ENCODE measurements around the gene ANKRD9. TPM values are rescaled to one million over a fixed set of nuclear protein-coding genes. Genes with fewer than 3 reads are reported as not detected.
"Not testable (repeated sequence)": the region's sequence is repeated elsewhere in the genome, so short reads cannot be mapped to it uniquely, and the experiment has no call there.

Gene ANKRD9
- total and polyA plus RNA-seq, 10 donors: 2.2 to 24.0 (median 11.8) TPM

DNA sequence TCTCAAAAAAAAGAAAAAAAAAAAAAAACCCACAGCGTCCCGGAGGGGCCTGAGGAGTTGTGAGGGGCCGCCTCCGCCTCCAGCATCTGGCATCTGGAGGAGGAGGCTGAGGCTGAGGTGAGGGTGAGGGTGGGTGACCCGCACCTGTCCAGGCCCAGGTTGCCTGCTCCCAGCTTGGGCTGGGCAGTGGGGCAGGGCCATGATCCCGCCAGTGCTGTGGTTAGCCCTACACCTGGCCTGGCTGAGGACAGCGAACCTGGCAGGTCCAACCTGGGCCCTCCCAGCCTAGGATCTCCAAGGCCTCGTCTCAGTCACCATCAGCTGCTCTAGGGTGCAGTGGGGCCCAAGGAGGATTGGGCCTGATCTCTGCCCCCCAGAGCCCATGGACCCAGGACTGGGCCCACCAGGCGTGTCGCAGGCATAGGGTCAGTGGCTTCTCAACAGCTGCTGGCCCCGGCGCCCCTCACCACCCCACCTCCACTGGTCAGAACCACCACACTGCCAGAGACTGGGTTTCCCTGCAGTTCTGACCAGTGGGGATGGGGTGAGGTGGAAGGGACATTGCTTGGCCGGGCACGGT lies 46.6 kb upstream of the ANKRD9 start:
- Histone ChIP-seq H3K9me3 (no peaks in the 10 kb centered on the region), H3K27me3 (replicated peaks in 1 of 7) (no peaks in the 10 kb centered on the region), H3K36me3 (no peaks in the 10 kb centered on the region), H3K27ac (no peak overlapping the region), H3K4me3 (peak overlapping the region in 1 of 8 donors; percentile 77), H3K4me1 (peaks cover 0 to 37% (median 17%) of the 10 kb centered on the region in 6 donors)
- TF ChIP-seq, protein P1, sequence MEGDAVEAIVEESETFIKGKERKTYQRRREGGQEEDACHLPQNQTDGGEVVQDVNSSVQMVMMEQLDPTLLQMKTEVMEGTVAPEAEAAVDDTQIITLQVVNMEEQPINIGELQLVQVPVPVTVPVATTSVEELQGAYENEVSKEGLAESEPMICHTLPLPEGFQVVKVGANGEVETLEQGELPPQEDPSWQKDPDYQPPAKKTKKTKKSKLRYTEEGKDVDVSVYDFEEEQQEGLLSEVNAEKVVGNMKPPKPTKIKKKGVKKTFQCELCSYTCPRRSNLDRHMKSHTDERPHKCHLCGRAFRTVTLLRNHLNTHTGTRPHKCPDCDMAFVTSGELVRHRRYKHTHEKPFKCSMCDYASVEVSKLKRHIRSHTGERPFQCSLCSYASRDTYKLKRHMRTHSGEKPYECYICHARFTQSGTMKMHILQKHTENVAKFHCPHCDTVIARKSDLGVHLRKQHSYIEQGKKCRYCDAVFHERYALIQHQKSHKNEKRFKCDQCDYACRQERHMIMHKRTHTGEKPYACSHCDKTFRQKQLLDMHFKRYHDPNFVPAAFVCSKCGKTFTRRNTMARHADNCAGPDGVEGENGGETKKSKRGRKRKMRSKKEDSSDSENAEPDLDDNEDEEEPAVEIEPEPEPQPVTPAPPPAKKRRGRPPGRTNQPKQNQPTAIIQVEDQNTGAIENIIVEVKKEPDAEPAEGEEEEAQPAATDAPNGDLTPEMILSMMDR (IDR thresholded peaks at IDR 0.05 in 8 of 11, conservative IDR thresholded peaks at IDR 0.05 in 3 of 11): no peak
- TF ChIP-seq POLR2A (IDR thresholded peaks at IDR 0.05): no peak
- no peak for DNase-seq
- 93 to 95% (median 94%) methylated on average over 7 to 14 of the region's 14 CpGs for WGBS, 5 donors
- intact Hi-C loops (cut with DNase I; ENCODE audit: low total_unique reads): no loop called here

GRCh38 chr14:102554821-102555819 lies 45.5 kb upstream of the ANKRD9 start:
- DNase-seq: peak; percentile 91
- H3K9me3 ChIP-seq: no peaks in the 10 kb centered on the region
- H3K4me3 ChIP-seq: peak overlapping the region; percentile 63 to 95 (median 77)
- H3K36me3 ChIP-seq: no peaks in the 10 kb centered on the region
- WGBS, 5 donors: 5 to 26% (median 7%) methylated on average over 23 to 94 of the region's 94 CpGs
- H3K27ac ChIP-seq: peak overlapping the region in 7 of 8 donors; percentile 61 to 88 (median 81)
- TF ChIP-seq POLR2AphosphoS5 (IDR thresholded peaks at IDR 0.05): peak in 2 of 3 donors; percentile 36 to 66
- no peak for TF ChIP-seq POLR2A (IDR thresholded peaks at IDR 0.05)
- TF ChIP-seq, protein P1 (IDR thresholded peaks at IDR 0.05 in 8 of 11, conservative IDR thresholded peaks at IDR 0.05 in 3 of 11): peak in 1 of 11 experiments; percentile 14
- peaks cover 0 to 6% (median 0%) of the 10 kb centered on the region in 7 donors for H3K27me3 ChIP-seq (replicated peaks in 1 of 7)
- H3K4me1 ChIP-seq: peaks cover 0 to 27% (median 12%) of the 10 kb centered on the region in 6 donors
- intact Hi-C loops (cut with DNase I; ENCODE audit: low total_unique reads): no loop called here

- intact Hi-C loops (cut with DNase I; ENCODE audit: low total_unique reads): no loop called here
- Histone ChIP-seq H3K4me1 (peaks cover 0 to 25% (median 12%) of the 10 kb centered on the region in 6 donors), H3K27ac (peak overlapping the region in 1 of 8 donors; percentile 7), H3K9me3 (no peaks in the 10 kb centered on the region), H3K4me3 (no peak overlapping the region), H3K27me3 (replicated peaks in 1 of 7) (peaks cover 0 to 15% (median 0%) of the 10 kb centered on the region in 7 donors), H3K36me3 (no peaks in the 10 kb centered on the region)
- WGBS, 5 donors: 73 to 89% (median 84%) methylated on average over 12 to 14 of the region's 14 CpGs
- TF ChIP-seq POLR2AphosphoS5 (IDR thresholded peaks at IDR 0.05) (no peak), POLR2A (IDR thresholded peaks at IDR 0.05) (no peak)
- TF ChIP-seq, protein P1 (IDR thresholded peaks at IDR 0.05 in 8 of 11, conservative IDR thresholded peaks at IDR 0.05 in 3 of 11): no peak
- no peak for DNase-seq
These were observed 42.6 kb upstream of the ANKRD9 start for GRCh38 chr14:102551995-102552705.

- H3K27ac ChIP-seq; H3K36me3 ChIP-seq; DNase-seq; intact Hi-C loops (cut with DNase I; ENCODE audit: low total_unique reads); H3K9me3 ChIP-seq; H3K4me3 ChIP-seq: not testable (repeated sequence)
- Histone ChIP-seq H3K27me3 (replicated peaks in 1 of 7) (peaks cover 0 to 27% (median under 1%) of the 10 kb centered on the region in 7 donors), H3K4me1 (peaks cover 0 to 17% (median 10%) of the 10 kb centered on the region in 6 donors)
- WGBS, 5 donors: 51 to 85% (median 81%) methylated on average over 3 of the region's 3 CpGs
These were observed 41.4 kb upstream of the ANKRD9 start for GRCh38 chr14:102550927-102551401.

Measured in spleen (tissue), 11 donors.